ENCODE measurements around the gene SNRPA.
A peak's percentile ranks its signal among the peaks of the same experiment; 100 is the strongest.

DNA sequence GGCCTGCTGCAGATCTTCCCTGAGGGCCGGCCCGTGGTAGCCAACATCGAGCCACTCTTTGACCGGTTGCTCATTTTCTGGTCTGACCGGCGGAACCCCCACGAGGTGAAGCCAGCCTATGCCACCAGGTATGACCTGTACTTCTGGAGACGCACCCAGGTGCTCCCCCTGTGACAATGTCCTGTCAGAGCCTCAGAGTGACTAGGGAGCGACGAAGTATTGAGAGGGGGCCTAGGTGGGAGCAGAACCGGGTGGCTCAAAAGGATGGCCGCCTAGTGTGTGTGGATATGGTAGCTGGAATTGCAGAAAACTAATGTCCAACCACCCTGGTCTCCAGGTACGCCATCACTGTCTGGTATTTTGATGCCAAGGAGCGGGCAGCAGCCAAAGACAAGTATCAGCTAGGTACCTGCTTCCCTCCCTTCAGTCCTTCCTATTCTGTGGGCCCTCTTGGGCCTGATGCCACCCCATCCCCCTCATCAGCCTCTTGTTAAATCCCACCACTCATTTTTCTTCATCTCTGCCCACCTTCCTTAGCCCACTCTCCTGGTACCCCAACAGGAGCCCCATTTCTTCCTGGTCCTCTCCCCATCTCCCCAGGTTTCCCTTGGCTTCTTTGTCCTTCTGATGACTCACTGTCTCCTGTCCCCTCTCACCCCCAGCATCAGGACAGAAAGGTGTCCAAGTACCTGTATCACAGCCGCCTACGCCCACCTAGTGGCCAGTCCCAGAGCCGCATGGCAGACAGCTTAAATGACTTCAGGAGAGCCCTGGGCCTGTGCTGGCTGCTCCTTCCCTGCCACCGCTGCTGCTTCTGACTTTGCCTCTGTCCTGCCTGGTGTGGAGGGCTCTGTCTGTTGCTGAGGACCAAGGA lies 56.4 kb downstream of the SNRPA start:
- TF ChIP-seq, protein P1, sequence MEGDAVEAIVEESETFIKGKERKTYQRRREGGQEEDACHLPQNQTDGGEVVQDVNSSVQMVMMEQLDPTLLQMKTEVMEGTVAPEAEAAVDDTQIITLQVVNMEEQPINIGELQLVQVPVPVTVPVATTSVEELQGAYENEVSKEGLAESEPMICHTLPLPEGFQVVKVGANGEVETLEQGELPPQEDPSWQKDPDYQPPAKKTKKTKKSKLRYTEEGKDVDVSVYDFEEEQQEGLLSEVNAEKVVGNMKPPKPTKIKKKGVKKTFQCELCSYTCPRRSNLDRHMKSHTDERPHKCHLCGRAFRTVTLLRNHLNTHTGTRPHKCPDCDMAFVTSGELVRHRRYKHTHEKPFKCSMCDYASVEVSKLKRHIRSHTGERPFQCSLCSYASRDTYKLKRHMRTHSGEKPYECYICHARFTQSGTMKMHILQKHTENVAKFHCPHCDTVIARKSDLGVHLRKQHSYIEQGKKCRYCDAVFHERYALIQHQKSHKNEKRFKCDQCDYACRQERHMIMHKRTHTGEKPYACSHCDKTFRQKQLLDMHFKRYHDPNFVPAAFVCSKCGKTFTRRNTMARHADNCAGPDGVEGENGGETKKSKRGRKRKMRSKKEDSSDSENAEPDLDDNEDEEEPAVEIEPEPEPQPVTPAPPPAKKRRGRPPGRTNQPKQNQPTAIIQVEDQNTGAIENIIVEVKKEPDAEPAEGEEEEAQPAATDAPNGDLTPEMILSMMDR (IDR thresholded peaks at IDR 0.05) = peak in 3 of 4 experiments; percentile 2 to 23 (median 2)
- TF ChIP-seq POLR2A (IDR thresholded peaks at IDR 0.05) (no peak), POLR2AphosphoS5 (IDR thresholded peaks at IDR 0.05) (peak in 1 of 4 donors; percentile 1)
